ENCODE results near the gene ARVCF.

The ARVCF gene

GRCh38 chr22:20026996-20027601 lies 10.5 kb upstream of the ARVCF start:
- TF ChIP-seq SIN3A (IDR thresholded peaks at IDR 0.05; ENCODE audit: borderline replicate concordance, insufficient read depth, low read length) (no peak), REST (IDR thresholded peaks at IDR 0.05; ENCODE audit: insufficient read depth in 1 of 2, low read depth in 2 of 2, low read length in 2 of 2) (no peak), FOXP2 (optimal IDR thresholded peaks at IDR 0.05; ENCODE audit: borderline replicate concordance, extremely low read depth, extremely low read length, insufficient read depth) (no peak), POLR2AphosphoS5 (IDR thresholded peaks at IDR 0.05; ENCODE audit: low read depth, low read length) (no peak), TAF1 (IDR thresholded peaks at IDR 0.05; ENCODE audit: borderline replicate concordance, insufficient read depth, low read length) (no peak)

- no peak for TF ChIP-seq FOXP2 (optimal IDR thresholded peaks at IDR 0.05; ENCODE audit: borderline replicate concordance, extremely low read depth, extremely low read length, insufficient read depth)
- TF ChIP-seq TAF1 (IDR thresholded peaks at IDR 0.05; ENCODE audit: borderline replicate concordance, insufficient read depth, low read length), result no peak
- no peak for TF ChIP-seq SIN3A (IDR thresholded peaks at IDR 0.05; ENCODE audit: borderline replicate concordance, insufficient read depth, low read length)
- TF ChIP-seq POLR2AphosphoS5 (IDR thresholded peaks at IDR 0.05; ENCODE audit: low read depth, low read length), result no peak
- no peak for TF ChIP-seq REST (IDR thresholded peaks at IDR 0.05; ENCODE audit: insufficient read depth in 1 of 2, low read depth in 2 of 2, low read length in 2 of 2)
Measured at GRCh38 chr22:20026204-20026908, 9.7 kb upstream of the ARVCF start.

- no peak for TF ChIP-seq REST (IDR thresholded peaks at IDR 0.05; ENCODE audit: insufficient read depth in 1 of 2, low read depth in 2 of 2, low read length in 2 of 2)
- TF ChIP-seq SIN3A (IDR thresholded peaks at IDR 0.05; ENCODE audit: borderline replicate concordance, insufficient read depth, low read length), result no peak
- no peak for TF ChIP-seq POLR2AphosphoS5 (IDR thresholded peaks at IDR 0.05; ENCODE audit: low read depth, low read length)
- TF ChIP-seq FOXP2 (optimal IDR thresholded peaks at IDR 0.05; ENCODE audit: borderline replicate concordance, extremely low read depth, extremely low read length, insufficient read depth), result no peak
- no peak for TF ChIP-seq TAF1 (IDR thresholded peaks at IDR 0.05; ENCODE audit: borderline replicate concordance, insufficient read depth, low read length)
Measured at GRCh38 chr22:20025401-20026203, 9.0 kb upstream of the ARVCF start.

- TF ChIP-seq POLR2AphosphoS5 (IDR thresholded peaks at IDR 0.05; ENCODE audit: low read depth, low read length), result no peak
- no peak for TF ChIP-seq TAF1 (IDR thresholded peaks at IDR 0.05; ENCODE audit: borderline replicate concordance, insufficient read depth, low read length)
- TF ChIP-seq SIN3A (IDR thresholded peaks at IDR 0.05; ENCODE audit: borderline replicate concordance, insufficient read depth, low read length), result no peak
- no peak for TF ChIP-seq REST (IDR thresholded peaks at IDR 0.05; ENCODE audit: insufficient read depth in 1 of 2, low read depth in 2 of 2, low read length in 2 of 2)
- TF ChIP-seq FOXP2 (optimal IDR thresholded peaks at IDR 0.05; ENCODE audit: borderline replicate concordance, extremely low read depth, extremely low read length, insufficient read depth), result no peak
Measured at GRCh38 chr22:20024650-20025397, 8.2 kb upstream of the ARVCF start.

Measured in PFSK-1 (cell line).